PC-3 (cell line): ENCODE data around the gene BOD1L2. TPM values are rescaled to one million over a fixed set of nuclear protein-coding genes. Genes with fewer than 3 reads are reported as not detected.

ENCODE experiments used
- ATAC-seq: fragments of 200-7000 bp; cut with Tn5 transposase; 2 replicates; pipeline ENCODE4 v1.9.1; 2020; ENCODE audit warnings: mild to moderate bottlenecking, moderate library complexity
- BruUV-seq: library from RNA; stranded (reverse); fragments of 400-500 nt; replicated peaks from 2 replicates; lab custom pipeline; 2021; lab: Mats Ljungman, UMichigan
- CTCF ChIA-PET: fragments of 300-600 bp; sonication (Branson Sonifier 250); formaldehyde crosslinking; loops from one replicate; lab custom pipeline; 2022; ENCODE audit warnings: antibody characterized with exemption; lab: Charles Lee
- POLR2A ChIA-PET: fragments of 300-600 bp; sonication (Branson Sonifier 250); formaldehyde crosslinking; loops from one replicate; lab custom pipeline; 2022; ENCODE audit warnings: antibody characterized with exemption; ENCODE audit not compliant: unreplicated experiment; lab: Charles Lee
- DNase-seq: peaks from one replicate; pipeline ENCODE4 v3.0.0-alpha.2; 2015
- H2AFZ ChIP-seq: fragments of 300-600 bp; sonication (generic); 2 replicates; pipeline ENCODE4 v1.6.0; 2016; ENCODE audit warnings: antibody characterized with exemption, low read length
- H3F3A ChIP-seq: fragments of 300-600 bp; sonication (generic); one replicate; pipeline ENCODE4 v1.6.0; 2017; ENCODE audit warnings: antibody characterized with exemption, low read length, control low read depth, mild to moderate bottlenecking; ENCODE audit not compliant: unreplicated experiment
- H3K27ac ChIP-seq: fragments of 300-600 bp; sonication (generic); 2 replicates; pipeline ENCODE4 v1.5.1; 2016; ENCODE audit warnings: mild to moderate bottlenecking, low read length
- H3K27me3 ChIP-seq: fragments of 300-600 bp; sonication (generic); 2 replicates; pipeline ENCODE4 v1.6.1; 2016; ENCODE audit warnings: low read length, mixed read lengths
- H3K36me3 ChIP-seq: fragments of 300-600 bp; sonication (generic); 2 replicates; pipeline ENCODE4 v1.6.1; 2016; ENCODE audit warnings: low read depth, mixed run types, low read length, mixed read lengths
- H3K4me1 ChIP-seq: fragments of 300-600 bp; sonication (generic); 2 replicates; pipeline ENCODE4 v1.5.1; 2016; ENCODE audit warnings: low read length; ENCODE audit not compliant: insufficient read depth
- H3K4me2 ChIP-seq: fragments of 300-600 bp; sonication (generic); 2 replicates; pipeline ENCODE4 v1.6.0; 2016; ENCODE audit warnings: low read length
- H3K4me3 ChIP-seq: fragments of 300-600 bp; sonication (generic); 2 replicates; pipeline ENCODE4 v1.5.1; 2016; ENCODE audit warnings: mild to moderate bottlenecking, low read length, mixed read lengths
- H3K79me2 ChIP-seq: fragments of 300-600 bp; sonication (generic); 2 replicates; pipeline ENCODE4 v1.6.1; 2017; ENCODE audit warnings: low read length, mixed read lengths
- H3K9ac ChIP-seq: fragments of 300-600 bp; sonication (generic); 2 replicates; pipeline ENCODE4 v1.6.0; 2016; ENCODE audit warnings: mild to moderate bottlenecking, low read length
- H3K9me2 ChIP-seq: fragments of 300-600 bp; sonication (generic); replicated peaks from 2 replicates; pipeline ENCODE4 v1.6.1; 2016; ENCODE audit warnings: mixed run types, low read length, mixed read lengths
- H3K9me3 ChIP-seq: fragments of 300-600 bp; sonication (generic); 2 replicates; pipeline ENCODE4 v1.6.1; 2016; ENCODE audit warnings: low read length, mixed read lengths
- H4K20me1 ChIP-seq: fragments of 300-600 bp; sonication (generic); 2 replicates; pipeline ENCODE4 v1.6.1; 2016; ENCODE audit warnings: low read length, mixed read lengths
- CTCF ChIP-seq: fragments of 300-600 bp; sonication (generic); conservative IDR thresholded peaks from 2 replicates; pipeline ENCODE4 v1.5.1; 2017; ENCODE audit warnings: antibody characterized with exemption, low read depth, mild to moderate bottlenecking, low read length
- EZH2 ChIP-seq: fragments of 300-600 bp; sonication (generic); IDR thresholded peaks from one replicate; pipeline ENCODE4 v1.6.1; 2017; ENCODE audit warnings: antibody characterized with exemption, mild to moderate bottlenecking, low read length; ENCODE audit not compliant: unreplicated experiment
- EZH2phosphoT487 ChIP-seq: fragments of 300-600 bp; sonication (generic); IDR thresholded peaks from 2 replicates; pipeline ENCODE4 v1.6.1; 2018; ENCODE audit warnings: mild to moderate bottlenecking, antibody characterized with exemption, low read length, borderline replicate concordance
- intact Hi-C: fragments of 100-400 bp; cut with micrococcal nuclease; formaldehyde crosslinking; loops from 2 replicates; pipeline ENCODE4 v1.9.0; 2023
- total RNA-seq: library from RNA; depleted of rRNA; stranded (reverse); fragments of >200 nt; gene quantifications from 2 replicates; pipeline ENCODE4 v1.2.3, GENCODE V29; 2014

Gene BOD1L2
- total RNA-seq, 1 experiment from 2014 or later = not detected

- intact Hi-C loops = no loop called here
- Histone ChIP-seq H3K79me2 (no peaks in the 10 kb centered on the region), H3K4me2 (no peak overlapping the region), H3K4me3 (no peak overlapping the region), H3K36me3 (no peaks in the 10 kb centered on the region), H2AFZ (no peak overlapping the region), H4K20me1 (no peaks in the 10 kb centered on the region), H3F3A (no peaks in the 10 kb centered on the region), H3K27me3 (peaks cover 12% of the 10 kb centered on the region; the same call in 1 of the 2 replicates), H3K9ac (no peak overlapping the region), H3K9me3 (no peaks in the 10 kb centered on the region), H3K4me1 (no peaks in the 10 kb centered on the region), H3K27ac (no peak overlapping the region), H3K9me2 (no peaks in the 10 kb centered on the region)
- CTCF ChIA-PET = no interaction called here
- ATAC-seq (no peak), DNase-seq (no peak)
- POLR2A ChIA-PET = no interaction called here
- TF ChIP-seq CTCF (no peak), EZH2phosphoT487 (no peak), EZH2 (no peak)
- BruUV-seq = no TSS peak
Measured at GRCh38 chr18:57175532-57175931, 28.6 kb downstream of the BOD1L2 start.

GRCh38 chr18:57185434-57185833 is 38.5 kb downstream of the BOD1L2 start:
- Histone ChIP-seq H3K27me3 (peaks cover 6% of the 10 kb centered on the region; the same call in 1 of the 2 replicates), H2AFZ (no peak overlapping the region), H3K79me2 (no peaks in the 10 kb centered on the region), H3K4me3 (no peak overlapping the region), H3K9me3 (0 out of 2 replicates have a peak, but pooled peaks cover 6% of the 10 kb centered on the region), H3K36me3 (no peaks in the 10 kb centered on the region), H3K9me2 (no peaks in the 10 kb centered on the region), H3K4me1 (no peaks in the 10 kb centered on the region), H3K4me2 (no peak overlapping the region), H3K9ac (no peak overlapping the region), H4K20me1 (no peaks in the 10 kb centered on the region), H3K27ac (no peak overlapping the region), H3F3A (no peaks in the 10 kb centered on the region)
- no peak for TF ChIP-seq EZH2phosphoT487
- TF ChIP-seq EZH2 = no peak
- no peak for TF ChIP-seq CTCF
- POLR2A ChIA-PET = no interaction called here
- BruUV-seq = no TSS peak
- no peak for ATAC-seq
- intact Hi-C loops = no loop called here
- CTCF ChIA-PET = no interaction called here
- no peak for DNase-seq

- H3K4me3 ChIP-seq = no peak overlapping the region
- TF ChIP-seq CTCF = no peak
- TF ChIP-seq EZH2phosphoT487 = no peak
- TF ChIP-seq EZH2 = no peak
- H3K9me2 ChIP-seq = no peaks in the 10 kb centered on the region
- peaks cover 13% of the 10 kb centered on the region; the same call in 1 of the 2 replicates for H3K27me3 ChIP-seq
- H2AFZ ChIP-seq = no peak overlapping the region
- H3K27ac ChIP-seq = no peak overlapping the region
- no peaks in the 10 kb centered on the region for H4K20me1 ChIP-seq
- H3K9ac ChIP-seq = no peak overlapping the region
- no peaks in the 10 kb centered on the region for H3K36me3 ChIP-seq
- 0 out of 2 replicates have a peak, but pooled peaks cover 6% of the 10 kb centered on the region for H3K9me3 ChIP-seq
- CTCF ChIA-PET = no interaction called here
- no peaks in the 10 kb centered on the region for H3K79me2 ChIP-seq
- DNase-seq (no peak), ATAC-seq (no peak)
- BruUV-seq = no TSS peak
- POLR2A ChIA-PET = interaction anchor here (0.6 kb wide), 1 partner anchor 415 kb away, joined by 3 read pairs; no protein-coding TSS in a partner anchor
- no peaks in the 10 kb centered on the region for H3K4me1 ChIP-seq
- H3F3A ChIP-seq = no peaks in the 10 kb centered on the region
- no peak overlapping the region for H3K4me2 ChIP-seq
- intact Hi-C loops = no loop called here
Measured at GRCh38 chr18:57188851-57189557, 42.1 kb downstream of the BOD1L2 start.
